Right lobe of liver (tissue), 6 donors: ENCODE results near the gene TTLL5. TPM values are rescaled to one million over a fixed set of nuclear protein-coding genes. Genes with fewer than 3 reads are reported as not detected.

Experiments used
- ATAC-seq, 4 donors: fragments of 200-7000 bp; cut with Tn5 transposase; one replicate each; pipeline ENCODE4 v1.9.1; 2020; ENCODE audit warnings: mild to moderate bottlenecking in 4 of 4, moderate library complexity in 4 of 4
- DNase-seq, 3 donors: peaks; one replicate each; pipeline ENCODE4 v3.0.0-alpha.2; 2020
- H3K27ac ChIP-seq, 3 donors: fragments of 200-600 bp; one replicate each; pipeline ENCODE4 v1.8.0; 2022
- H3K27me3 ChIP-seq, 2 donors: fragments of 200-600 bp; one replicate each; pipeline ENCODE4 v1.8.0; 2022
- H3K36me3 ChIP-seq, 4 donors: fragments of 200-600 bp; sonication (generic) in 1 of 4; one replicate each; pipeline versions ENCODE4 v1.5.1 to v1.8.0; 2017 to 2022; ENCODE audit warnings: control low read depth in 1 of 4
- H3K4me1 ChIP-seq, 4 donors: fragments of 200-600 bp; sonication (generic) in 1 of 4; one replicate each; pipeline versions ENCODE4 v1.5.1 to v1.8.0; 2017 to 2022; ENCODE audit warnings: control low read depth in 1 of 4
- H3K4me3 ChIP-seq, 3 donors: fragments of 200-600 bp; one replicate each; pipeline ENCODE4 v1.8.0; 2022
- H3K9me3 ChIP-seq, 4 donors: fragments of 200-600 bp; sonication (generic) in 1 of 4; one replicate each; pipeline versions ENCODE4 v1.5.1 to v1.8.0; 2017 to 2022; ENCODE audit warnings: control low read depth in 1 of 4
- POLR2A ChIP-seq: fragments of 450-650 bp; IDR thresholded peaks from one replicate; pipeline ENCODE4 v1.6.1; 2017; ENCODE audit warnings: antibody characterized with exemption, mild to moderate bottlenecking
- WGBS: methylation state at CpG from one replicate; pipeline ENCODE4 v1.1.6; 2018; ENCODE audit warnings: low coverage, low lambda C conversion rate; ENCODE audit not compliant: insufficient coverage; ENCODE audit errors: missing lambda C conversion rate; 5-methylcytosine and 5-hydroxymethylcytosine counted together
- intact Hi-C, 2 donors: fragments of 100-400 bp; cut with DNase I; formaldehyde crosslinking; loops; one replicate each; pipeline versions ENCODE4 v1.11.2 to v1.14.1; 2022
- total RNA-seq, 6 experiments: library from RNA; depleted of rRNA in 2 of 6; stranded (reverse); fragments of >200 nt in 2 of 6; fragmentation: NEBNext Ultra II Directional in 3 of 6; extraction: Animal tissue kit (Norgen Biotek cat#: 25700) in 3 of 6; gene quantifications; one replicate each; pipeline versions ENCODE4 v1.1.0 to v1.2.4, GENCODE V29; 2016 to 2023
- TF ChIP-seq, protein P1 (sequence below), 4 donors: fragments of 200-600 bp in 3 of 4; fragments of 450-650 bp in 1 of 4; IDR thresholded peaks; one replicate each; pipeline versions ENCODE4 v1.5.1 to v1.8.0; 2016 to 2022; ENCODE audit warnings: antibody characterized with exemption in 4 of 4, mild to moderate bottlenecking in 2 of 4
- donor health status: DM: no; HTN: yes; CAD: no.
- donor health status: DM: no; HTN: no; CAD: no.
- donor health status: DM: no; HTN: no; CAD: no.
- donor health status: DM: no; HTN: yes; CAD: no.
- donor health status: DM: no; HTN: yes; CAD: no.

The TTLL5 gene
- total RNA-seq, 6 experiments from 2014 or later = 7.4 to 13.8 (median 11.9) TPM

DNA sequence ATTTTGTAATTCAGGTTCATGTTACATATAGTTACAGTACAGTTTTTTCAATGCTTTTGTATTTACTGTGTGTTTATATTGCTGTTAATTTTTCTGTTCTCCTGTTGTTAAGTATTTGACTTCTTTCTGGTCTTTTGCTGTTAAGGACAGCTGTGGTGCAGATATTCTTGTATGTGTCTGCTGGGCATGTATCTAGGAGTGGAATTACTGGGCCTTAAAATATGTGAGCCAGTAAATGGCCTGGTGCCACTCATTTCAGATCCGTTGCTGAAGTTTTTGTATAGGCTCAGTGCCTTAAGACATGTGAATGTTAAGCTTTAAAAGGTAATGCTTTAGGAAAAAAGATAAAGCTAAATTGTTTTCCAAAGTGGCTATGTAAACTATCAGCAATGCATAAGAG, 87.3 kb downstream of the TTLL5 start:
- intact Hi-C loops = no loop called here
- no peaks in the 10 kb centered on the region for H3K4me1 ChIP-seq
- no peaks in the 10 kb centered on the region for H3K27me3 ChIP-seq
- no peak overlapping the region for H3K27ac ChIP-seq
- H3K4me3 ChIP-seq = no peak overlapping the region
- H3K36me3 ChIP-seq = peaks cover 0 to 7% (median 2%) of the 10 kb centered on the region in 4 donors
- no peaks in the 10 kb centered on the region for H3K9me3 ChIP-seq
- TF ChIP-seq, protein P1, sequence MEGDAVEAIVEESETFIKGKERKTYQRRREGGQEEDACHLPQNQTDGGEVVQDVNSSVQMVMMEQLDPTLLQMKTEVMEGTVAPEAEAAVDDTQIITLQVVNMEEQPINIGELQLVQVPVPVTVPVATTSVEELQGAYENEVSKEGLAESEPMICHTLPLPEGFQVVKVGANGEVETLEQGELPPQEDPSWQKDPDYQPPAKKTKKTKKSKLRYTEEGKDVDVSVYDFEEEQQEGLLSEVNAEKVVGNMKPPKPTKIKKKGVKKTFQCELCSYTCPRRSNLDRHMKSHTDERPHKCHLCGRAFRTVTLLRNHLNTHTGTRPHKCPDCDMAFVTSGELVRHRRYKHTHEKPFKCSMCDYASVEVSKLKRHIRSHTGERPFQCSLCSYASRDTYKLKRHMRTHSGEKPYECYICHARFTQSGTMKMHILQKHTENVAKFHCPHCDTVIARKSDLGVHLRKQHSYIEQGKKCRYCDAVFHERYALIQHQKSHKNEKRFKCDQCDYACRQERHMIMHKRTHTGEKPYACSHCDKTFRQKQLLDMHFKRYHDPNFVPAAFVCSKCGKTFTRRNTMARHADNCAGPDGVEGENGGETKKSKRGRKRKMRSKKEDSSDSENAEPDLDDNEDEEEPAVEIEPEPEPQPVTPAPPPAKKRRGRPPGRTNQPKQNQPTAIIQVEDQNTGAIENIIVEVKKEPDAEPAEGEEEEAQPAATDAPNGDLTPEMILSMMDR (IDR thresholded peaks at IDR 0.05) = no peak
- no peak for TF ChIP-seq POLR2A
- WGBS = 54% methylated on average over 1 of the region's 1 CpG
- ATAC-seq = no peak
- DNase-seq = no peak

DNA sequence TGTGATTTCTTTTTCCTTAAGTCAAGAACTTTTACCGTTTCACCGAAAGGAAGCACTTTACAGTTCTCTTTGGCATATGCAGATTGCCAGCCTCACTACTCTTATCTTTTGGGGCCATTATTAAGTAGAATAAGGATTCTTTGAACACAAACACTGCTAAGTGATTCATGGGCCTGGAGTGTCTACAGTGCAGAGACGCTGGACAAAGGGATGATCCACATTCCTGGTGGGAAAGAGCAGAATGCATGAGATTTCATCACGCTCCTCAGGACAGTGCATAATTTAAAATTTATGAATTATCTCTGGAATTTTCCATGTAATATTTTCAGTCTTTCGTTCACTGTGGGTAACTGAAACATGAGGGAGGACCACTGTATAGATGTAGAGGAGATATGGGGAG, 90.2 kb downstream of the TTLL5 start:
- intact Hi-C loops = no loop called here
- ATAC-seq = no peak
- Histone ChIP-seq H3K27me3 (no peaks in the 10 kb centered on the region), H3K4me3 (no peak overlapping the region), H3K9me3 (no peaks in the 10 kb centered on the region), H3K4me1 (no peaks in the 10 kb centered on the region), H3K27ac (no peak overlapping the region), H3K36me3 (peaks cover 0 to 3% (median 0%) of the 10 kb centered on the region in 4 donors)
- no peak for DNase-seq
- TF ChIP-seq POLR2A = no peak
- TF ChIP-seq, protein P1 (IDR thresholded peaks at IDR 0.05) = no peak
- whole genome bisulfite sequencing = 91% methylated on average over 5 of the region's 5 CpGs

DNA sequence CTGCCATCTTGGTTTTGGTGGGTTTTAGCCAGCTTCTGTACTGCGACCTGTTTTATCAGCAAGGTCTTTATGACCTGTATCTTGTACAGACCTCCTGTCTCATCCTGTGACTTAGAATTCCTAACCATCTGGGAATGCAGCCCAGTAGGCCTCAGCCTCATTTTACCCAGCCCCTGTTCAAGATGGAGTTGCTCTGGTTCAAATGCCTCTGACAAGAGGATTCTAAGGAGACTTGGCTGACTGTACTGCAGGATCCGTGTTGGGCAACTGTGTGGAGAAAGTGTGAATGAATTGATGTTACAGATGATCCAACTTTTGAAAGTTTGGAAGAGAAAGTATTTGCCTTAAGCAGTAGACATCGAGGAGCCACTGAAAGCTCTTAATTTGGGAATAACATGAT, 91.0 kb downstream of the TTLL5 start:
- Histone ChIP-seq H3K27ac (no peak overlapping the region), H3K27me3 (no peaks in the 10 kb centered on the region), H3K4me3 (no peak overlapping the region), H3K36me3 (peaks cover 0 to 3% (median 0%) of the 10 kb centered on the region in 4 donors), H3K9me3 (no peaks in the 10 kb centered on the region), H3K4me1 (no peaks in the 10 kb centered on the region)
- intact Hi-C loops = no loop called here
- DNase-seq (no peak), ATAC-seq (no peak)
- WGBS = 84% methylated on average over 3 of the region's 3 CpGs
- TF ChIP-seq, protein P1 (IDR thresholded peaks at IDR 0.05) = no peak
- TF ChIP-seq POLR2A = no peak

DNA sequence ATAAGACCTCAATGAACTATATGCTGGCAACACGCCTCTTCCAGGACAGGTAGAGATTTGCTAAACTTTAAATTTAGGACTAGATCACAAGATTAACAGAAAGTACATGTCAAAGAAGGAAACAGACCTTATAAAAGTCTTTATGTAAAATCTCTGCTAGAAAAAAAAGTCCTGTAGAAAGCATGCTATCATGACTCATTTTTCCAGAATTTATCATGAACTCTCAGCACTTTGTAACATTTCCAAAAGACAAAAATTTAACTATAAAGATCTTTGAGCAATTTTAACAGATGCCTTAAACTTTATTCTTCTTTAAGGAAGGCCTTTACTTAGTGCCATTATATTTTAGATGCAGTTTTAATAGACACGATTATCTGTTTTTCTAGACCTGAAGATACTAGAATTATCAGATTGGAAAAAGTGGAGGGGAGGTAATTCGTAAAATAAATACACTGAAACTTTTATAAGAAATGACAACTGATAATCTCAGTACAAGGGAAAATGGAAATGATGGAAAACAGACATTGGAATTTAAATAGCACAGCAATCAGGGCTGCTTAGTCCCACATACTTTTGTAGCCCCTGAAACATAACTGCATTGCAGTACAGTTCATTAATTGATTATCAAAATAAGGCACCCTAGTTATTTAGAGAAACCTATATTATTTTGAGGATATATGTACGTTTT, 92.0 kb downstream of the TTLL5 start:
- Histone ChIP-seq H3K27ac (no peak overlapping the region), H3K4me1 (no peaks in the 10 kb centered on the region), H3K27me3 (no peaks in the 10 kb centered on the region), H3K4me3 (no peak overlapping the region), H3K36me3 (peaks cover 0 to 3% (median 0%) of the 10 kb centered on the region in 4 donors), H3K9me3 (no peaks in the 10 kb centered on the region)
- intact Hi-C loops = no loop called here
- TF ChIP-seq, protein P1 (IDR thresholded peaks at IDR 0.05) = no peak
- no peak for TF ChIP-seq POLR2A
- no peak for ATAC-seq
- no peak for DNase-seq
- 80% methylated on average over 4 of the region's 4 CpGs for WGBS
